GM23338 (cell line): Measurements from ENCODE around the gene SART1. TPM values are rescaled to one million over a fixed set of nuclear protein-coding genes. Genes with fewer than 3 reads are reported as not detected.

Experiments used
- CREB1 ChIP-seq: fragments of 250-450 bp; sonication (Bioruptor Pico); IDR thresholded peaks from 2 replicates; pipeline ENCODE4 v1.5.0; 2020; ENCODE audit warnings: low read depth, mild to moderate bottlenecking, moderate library complexity
- ETS1 ChIP-seq: IDR thresholded peaks from 2 replicates; pipeline ENCODE4 v1.6.1; 2016; ENCODE audit warnings: antibody characterized with exemption
- EZH2 ChIP-seq: fragments of 200-600 bp; sonication (generic); IDR thresholded peaks from one replicate; pipeline ENCODE4 v1.8.0; 2017; ENCODE audit warnings: antibody characterized with exemption, mild to moderate bottlenecking, low read depth; ENCODE audit not compliant: unreplicated experiment
- EZH2phosphoT487 ChIP-seq: fragments of 200-600 bp; sonication (generic); IDR thresholded peaks from one replicate; pipeline ENCODE4 v1.8.1; 2018; ENCODE audit warnings: antibody characterized with exemption; ENCODE audit not compliant: unreplicated experiment
- JUNB ChIP-seq: IDR thresholded peaks from one replicate; pipeline ENCODE4 v1.6.1; 2016; ENCODE audit warnings: antibody characterized with exemption; ENCODE audit not compliant: unreplicated experiment
- NANOG ChIP-seq: IDR thresholded peaks from 2 replicates; pipeline ENCODE4 v1.6.1; 2016; ENCODE audit warnings: antibody characterized with exemption, borderline replicate concordance
- POLR2AphosphoS5 ChIP-seq: IDR thresholded peaks from 2 replicates; pipeline ENCODE4 v1.6.1; 2016; ENCODE audit warnings: antibody characterized with exemption, low read depth
- REST ChIP-seq: IDR thresholded peaks from one replicate; pipeline ENCODE4 v1.6.1; 2018; ENCODE audit warnings: antibody characterized with exemption; ENCODE audit not compliant: unreplicated experiment
- STAT1 ChIP-seq: IDR thresholded peaks from one replicate; pipeline ENCODE4 v1.6.1; 2016; ENCODE audit warnings: antibody characterized with exemption; ENCODE audit not compliant: unreplicated experiment
- ZNF331 ChIP-seq: fragments of 250-450 bp; sonication (Bioruptor Pico); IDR thresholded peaks from 2 replicates; pipeline ENCODE4 v1.5.0; 2020; ENCODE audit warnings: low read depth, mild to moderate bottlenecking, moderate library complexity
- ZNF462 ChIP-seq: fragments of 250-450 bp; sonication (Bioruptor Pico); IDR thresholded peaks from 2 replicates; pipeline ENCODE4 v1.5.0; 2020; ENCODE audit warnings: mild to moderate bottlenecking, moderate library complexity
- polyA plus RNA-seq: library from polyadenylated mRNA; unstranded; fragments of >200 nt; fragmentation: Nextera tagmentation; extraction: Ambion mirVana; gene quantifications from 2 replicates; pipeline ENCODE4 v1.2.1, GENCODE V29; 2016
- total RNA-seq: library from RNA; depleted of rRNA; stranded (reverse); fragments of >200 nt; shearing (Covaris generic); gene quantifications from 2 replicates; pipeline ENCODE4 v1.2.3, GENCODE V29; 2014

SART1 gene
- total and polyA plus RNA-seq, 2 experiments from 2014 or later, result 43.9 to 91.0 TPM

GRCh38 chr11:65975771-65976170 lies 14.2 kb downstream of the SART1 start (continued):
- TF ChIP-seq ZNF462 (CRISPR knock-in tag), result no peak
- no peak for TF ChIP-seq EZH2
- no peak for TF ChIP-seq ZNF331 (CRISPR knock-in tag)
- TF ChIP-seq NANOG, result no peak
- TF ChIP-seq REST, result no peak
- no peak for TF ChIP-seq ETS1
- no peak for TF ChIP-seq CREB1
- TF ChIP-seq EZH2phosphoT487, result no peak
- TF ChIP-seq STAT1, result no peak
- no peak for TF ChIP-seq JUNB
- TF ChIP-seq POLR2AphosphoS5, result no peak
